CD4-positive, alpha-beta T cell treated with Interferon alpha-2 for 1 hour (primary cell): Measurements from ENCODE around the gene SLC6A18.
"Not testable (repeated sequence)": the region's sequence is repeated elsewhere in the genome, so short reads cannot be mapped to it uniquely, and the experiment has no call there.

Source experiments
- DNase-seq, 2 donors: peaks; one replicate each; pipeline ENCODE4 v3.0.0-alpha.2; 2020 to 2022

The SLC6A18 gene

GRCh38 chr5:1278656-1279442, 53.7 kb downstream of the SLC6A18 start:
- DNase-seq, result no peak

DNA sequence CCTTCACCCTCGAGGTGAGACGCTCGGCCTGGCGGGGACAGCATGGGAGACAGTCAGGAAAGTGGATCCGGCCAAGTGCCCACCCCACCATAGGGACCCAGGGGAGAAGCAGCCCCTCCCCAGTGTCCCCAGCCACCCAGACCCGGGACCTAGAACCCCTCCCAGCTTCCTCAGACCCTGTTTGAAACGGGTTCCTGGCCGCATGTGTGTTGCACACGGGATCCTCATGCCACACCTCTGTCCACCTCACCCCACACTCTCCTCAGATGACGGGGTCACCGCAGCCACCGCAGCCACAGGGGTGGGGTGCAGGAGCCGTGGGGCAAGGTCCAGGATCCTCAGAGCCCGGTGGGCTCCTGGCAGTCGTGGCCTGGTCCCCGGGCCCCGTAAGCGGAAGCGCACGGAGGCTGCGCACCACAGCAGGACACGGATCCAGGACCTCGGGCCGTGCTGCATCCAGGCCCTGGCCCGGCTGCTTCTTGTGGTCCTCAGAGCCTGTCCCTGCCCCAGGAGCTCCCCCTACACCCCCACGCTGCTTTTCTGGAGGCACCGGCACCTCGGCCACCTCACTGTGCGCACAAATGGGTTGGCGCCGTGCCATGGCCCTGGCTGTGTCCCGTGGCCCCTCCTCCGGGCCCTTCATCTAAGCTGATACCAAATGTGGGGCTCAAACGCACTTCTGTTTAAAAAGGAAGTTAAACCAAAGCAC, 54.4 kb downstream of the SLC6A18 start:
- DNase-seq, result no peak

DNA sequence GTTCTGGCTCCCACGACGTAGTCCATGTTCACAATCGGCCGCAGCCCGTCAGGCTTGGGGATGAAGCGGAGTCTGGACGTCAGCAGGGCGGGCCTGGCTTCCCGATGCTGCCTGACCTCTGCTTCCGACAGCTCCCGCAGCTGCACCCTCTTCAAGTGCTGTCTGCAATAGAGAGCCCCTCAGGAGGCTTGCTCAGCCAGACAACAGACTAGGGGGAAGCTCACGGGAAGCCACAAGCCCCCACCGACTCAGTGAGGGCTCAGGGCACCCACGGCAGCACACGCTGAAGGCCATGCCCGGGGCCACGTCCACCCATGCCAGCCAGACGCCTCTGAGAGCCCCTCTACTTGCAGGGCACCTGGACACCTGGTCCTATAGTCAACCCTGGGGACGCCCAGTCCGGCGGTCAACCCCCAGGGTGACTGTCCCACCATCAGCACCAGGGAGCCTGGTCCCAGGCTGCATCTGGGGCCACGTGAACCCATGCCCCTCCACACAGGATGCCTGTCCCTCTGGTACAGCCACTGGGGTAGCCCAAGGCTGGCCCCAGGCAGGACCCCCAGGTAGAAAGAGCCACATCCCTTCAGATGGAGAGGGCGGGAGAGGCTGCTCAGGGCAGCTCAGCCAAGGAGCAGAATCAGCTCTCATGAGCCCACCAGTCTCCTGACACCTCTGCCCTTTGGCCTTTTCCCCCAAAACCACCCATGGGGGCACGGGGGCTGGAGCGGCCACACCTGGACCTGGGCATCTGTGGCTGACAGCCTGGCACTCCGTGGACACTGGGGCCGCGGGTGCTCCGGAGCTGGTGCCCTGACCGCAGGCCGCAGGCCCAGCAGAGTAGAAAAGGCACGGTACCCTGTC, 55.2 kb downstream of the SLC6A18 start:
- no peak for DNase-seq

DNA sequence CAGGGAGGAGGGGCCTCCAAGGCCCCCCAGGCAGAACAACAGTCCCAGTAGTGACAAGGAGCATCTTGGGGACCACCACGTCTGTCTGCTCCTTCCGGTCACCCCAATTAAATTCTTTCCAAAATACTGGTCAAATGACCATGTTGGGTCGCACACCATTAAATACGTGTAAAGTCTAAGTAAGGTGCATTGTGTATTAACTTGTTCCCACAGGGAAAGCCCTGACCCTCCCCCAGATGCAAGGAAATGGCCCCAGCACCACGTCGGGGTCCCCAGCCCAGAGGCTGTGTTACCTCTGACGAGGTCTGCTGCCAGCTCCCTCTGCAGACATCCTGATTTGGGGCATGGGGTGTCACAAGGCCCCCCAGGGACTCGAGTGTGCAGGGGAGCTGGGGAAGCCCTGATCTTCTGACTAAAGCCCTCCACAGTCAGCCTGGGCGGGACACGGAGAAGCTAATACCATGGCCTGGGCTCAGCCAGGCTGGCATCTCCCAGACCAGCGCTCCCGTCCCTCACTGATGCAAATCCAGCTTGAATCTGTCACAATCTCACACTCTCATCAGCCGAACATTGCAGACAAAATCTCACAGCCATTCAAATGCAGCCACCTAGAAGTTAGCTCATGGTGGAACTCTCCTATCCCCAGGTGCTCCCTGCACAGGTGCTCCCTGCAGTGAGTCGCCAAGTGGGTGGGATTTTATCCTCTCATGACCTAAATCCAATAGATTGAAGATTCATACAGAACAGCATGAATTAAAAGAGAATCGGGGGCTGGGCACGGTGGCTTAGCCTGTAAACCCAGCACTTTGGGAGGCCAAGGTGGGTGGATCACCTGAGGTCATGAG, 56.1 kb downstream of the SLC6A18 start:
- no peak for DNase-seq

DNA sequence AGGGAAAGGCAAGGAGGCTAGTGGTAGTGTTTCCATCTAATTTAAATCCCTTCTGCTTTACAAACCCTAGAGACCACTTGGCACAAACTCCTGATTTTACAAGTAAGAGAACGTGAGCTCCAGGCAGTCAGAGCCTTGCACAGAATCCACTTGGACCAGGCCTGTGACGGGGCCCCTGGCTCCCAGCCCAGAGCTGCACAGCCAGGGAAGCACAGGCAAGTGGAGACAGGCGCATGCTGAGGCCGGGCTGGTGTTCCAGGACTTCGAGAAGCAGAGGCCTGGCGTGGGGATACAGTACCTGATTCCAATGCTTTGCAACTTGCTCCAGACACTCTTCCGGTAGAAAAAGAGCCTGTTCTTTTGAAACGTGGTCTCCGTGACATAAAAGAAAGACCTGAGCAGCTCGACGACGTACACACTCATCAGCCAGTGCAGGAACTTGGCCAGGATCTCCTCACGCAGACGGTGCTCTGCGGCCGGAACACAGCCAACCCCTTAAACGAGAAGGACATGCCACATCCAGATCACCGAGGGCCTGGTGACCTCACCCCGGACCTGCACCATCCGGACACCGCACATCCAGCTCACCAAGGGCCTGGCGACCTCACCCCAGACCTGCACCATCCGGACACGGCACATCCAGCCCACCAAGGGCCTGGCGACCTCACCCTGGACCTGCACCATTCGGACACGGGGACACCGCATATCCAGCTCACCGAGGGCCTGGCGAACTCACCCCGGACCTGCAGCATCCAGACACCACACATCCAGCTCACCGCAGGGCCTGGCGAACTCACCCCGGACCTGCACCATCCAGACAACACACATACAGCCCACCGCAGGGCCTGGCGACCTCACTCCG, 57.2 kb downstream of the SLC6A18 start:
- no peak for DNase-seq

DNA sequence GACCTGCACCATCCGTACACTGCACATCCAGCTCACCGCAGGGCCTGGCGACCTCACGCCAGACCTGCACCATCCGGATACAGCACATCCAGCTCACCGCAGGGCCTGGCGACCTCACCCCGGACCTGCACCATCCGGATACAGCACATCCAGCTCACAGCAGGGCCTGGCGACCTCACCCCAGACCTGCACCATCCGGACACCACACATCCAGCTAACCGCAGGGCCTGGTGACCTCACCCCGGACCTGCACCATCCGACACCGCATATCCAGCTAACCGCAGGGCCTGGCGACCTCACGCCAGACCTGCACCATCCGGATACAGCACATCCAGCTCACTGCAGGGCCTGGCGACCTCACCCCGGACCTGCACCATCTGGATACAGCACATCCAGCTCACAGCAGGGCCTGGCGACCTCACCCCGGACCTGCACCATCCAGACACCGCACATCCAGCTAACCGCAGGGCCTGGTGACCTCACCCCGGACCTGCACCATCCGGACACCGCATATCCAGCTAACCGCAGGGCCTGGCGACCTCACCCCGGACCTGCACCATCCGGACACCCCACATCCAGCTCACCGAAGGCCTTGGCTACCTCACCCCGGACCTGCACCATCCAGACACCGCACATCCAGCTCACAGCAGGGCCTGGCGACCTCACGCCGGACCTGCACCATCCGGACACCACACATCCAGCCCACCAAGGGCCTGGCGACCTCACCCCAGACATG, 58.0 kb downstream of the SLC6A18 start:
- not testable (repeated sequence) for DNase-seq

DNA sequence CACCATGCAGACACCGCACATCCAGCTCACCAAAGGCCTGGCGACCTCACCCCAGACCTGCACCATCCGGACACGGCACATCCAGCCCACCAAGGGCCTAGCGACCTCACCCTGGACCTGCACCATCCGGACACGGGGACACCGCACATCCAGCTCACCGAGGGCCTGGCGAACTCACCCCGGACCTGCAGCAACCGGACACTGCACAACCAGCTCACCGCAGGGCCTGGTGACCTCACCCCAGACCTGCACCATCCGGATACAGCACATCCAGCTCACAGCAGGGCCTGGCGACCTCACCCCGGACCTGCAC, 58.5 kb downstream of the SLC6A18 start:
- DNase-seq, result not testable (repeated sequence)

DNA sequence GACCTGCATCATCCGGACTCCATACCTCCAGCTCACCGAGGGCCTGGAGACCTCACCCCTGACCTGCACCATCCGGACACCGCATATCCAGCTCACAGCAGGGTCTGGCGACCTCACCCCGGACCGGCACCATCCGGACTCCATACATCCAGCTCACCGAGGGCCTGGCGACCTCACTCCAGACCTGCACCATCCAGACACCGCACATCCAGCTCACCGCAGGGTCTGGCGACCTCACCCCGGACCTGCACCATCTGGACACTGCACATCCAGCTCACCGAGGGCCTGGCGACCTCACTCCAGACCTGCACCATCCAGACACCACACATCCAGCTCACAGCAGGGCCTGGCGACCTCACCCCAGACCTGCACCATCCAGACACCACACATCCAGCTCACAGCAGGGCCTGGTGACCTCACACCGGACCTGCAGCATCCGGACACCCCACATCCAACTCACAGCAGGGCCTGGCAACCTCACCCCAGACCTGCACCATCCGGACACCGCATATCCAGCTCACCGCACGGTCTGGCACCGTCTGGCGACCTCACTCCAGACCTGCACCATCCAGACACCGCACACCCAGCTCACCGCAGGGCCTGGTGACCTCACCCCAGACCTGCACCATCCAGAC, 59.3 kb downstream of the SLC6A18 start:
- not testable (repeated sequence) for DNase-seq

- no peak for DNase-seq
Measured at GRCh38 chr5:1285141-1285540, 60.0 kb downstream of the SLC6A18 start.

GRCh38 chr5:1285883-1286291, 60.7 kb downstream of the SLC6A18 start:
- no peak for DNase-seq

GRCh38 chr5:1288439-1289335, 63.5 kb downstream of the SLC6A18 start:
- no peak for DNase-seq

DNA sequence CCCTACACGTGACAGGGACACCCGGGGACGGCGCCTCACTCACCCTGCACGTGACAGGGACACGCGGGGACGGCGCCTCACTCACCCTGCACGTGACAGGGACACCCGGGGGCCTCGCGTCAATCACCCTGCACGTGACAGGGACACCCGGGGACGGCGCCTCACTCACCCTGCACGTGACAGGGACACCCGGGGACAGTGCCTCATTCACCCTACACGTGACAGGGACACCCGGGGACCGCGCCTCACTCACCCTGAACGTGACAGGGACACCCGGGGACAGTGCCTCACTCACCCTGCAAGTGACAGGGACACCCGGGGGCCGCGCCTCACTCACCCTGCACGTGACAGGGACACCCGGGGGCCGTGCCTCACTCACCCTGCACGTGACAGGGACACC, 64.4 kb downstream of the SLC6A18 start:
- not testable (repeated sequence) for DNase-seq

GRCh38 chr5:1290956-1291355, 65.8 kb downstream of the SLC6A18 start:
- DNase-seq, result not testable (repeated sequence)

DNA sequence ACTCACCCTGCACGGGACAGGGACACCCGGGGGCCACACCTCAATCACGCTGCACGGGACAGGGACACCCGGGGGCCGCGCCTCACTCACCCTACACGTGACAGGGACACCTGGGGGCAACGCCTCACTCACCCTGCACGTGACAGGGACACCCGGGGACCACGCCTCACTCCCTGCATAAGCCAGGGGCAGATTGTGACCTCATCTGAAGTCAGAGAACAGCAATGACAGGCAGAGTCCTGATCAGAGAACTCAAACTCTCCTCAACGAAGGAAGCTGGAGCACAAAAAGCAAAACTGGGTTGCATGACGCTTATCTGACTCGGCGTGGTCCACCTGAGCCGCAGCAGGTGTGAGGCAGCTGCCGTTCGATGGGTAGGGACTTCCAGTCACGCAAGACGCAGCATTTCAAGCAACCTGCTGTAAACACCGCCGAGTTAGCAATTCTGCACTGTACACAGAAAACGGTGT, 66.5 kb downstream of the SLC6A18 start:
- no peak for DNase-seq

GRCh38 chr5:1292139-1292538, 67.0 kb downstream of the SLC6A18 start:
- no peak for DNase-seq

- no peak for DNase-seq
Measured at GRCh38 chr5:1292846-1293415, 67.8 kb downstream of the SLC6A18 start.

GRCh38 chr5:1293416-1294205, 68.4 kb downstream of the SLC6A18 start:
- DNase-seq, result no peak
